Measurements from ENCODE around the gene KIF6.
"Not testable (repeated sequence)": the region's sequence is repeated elsewhere in the genome, so short reads cannot be mapped to it uniquely, and the experiment has no call there.

Gene KIF6

DNA sequence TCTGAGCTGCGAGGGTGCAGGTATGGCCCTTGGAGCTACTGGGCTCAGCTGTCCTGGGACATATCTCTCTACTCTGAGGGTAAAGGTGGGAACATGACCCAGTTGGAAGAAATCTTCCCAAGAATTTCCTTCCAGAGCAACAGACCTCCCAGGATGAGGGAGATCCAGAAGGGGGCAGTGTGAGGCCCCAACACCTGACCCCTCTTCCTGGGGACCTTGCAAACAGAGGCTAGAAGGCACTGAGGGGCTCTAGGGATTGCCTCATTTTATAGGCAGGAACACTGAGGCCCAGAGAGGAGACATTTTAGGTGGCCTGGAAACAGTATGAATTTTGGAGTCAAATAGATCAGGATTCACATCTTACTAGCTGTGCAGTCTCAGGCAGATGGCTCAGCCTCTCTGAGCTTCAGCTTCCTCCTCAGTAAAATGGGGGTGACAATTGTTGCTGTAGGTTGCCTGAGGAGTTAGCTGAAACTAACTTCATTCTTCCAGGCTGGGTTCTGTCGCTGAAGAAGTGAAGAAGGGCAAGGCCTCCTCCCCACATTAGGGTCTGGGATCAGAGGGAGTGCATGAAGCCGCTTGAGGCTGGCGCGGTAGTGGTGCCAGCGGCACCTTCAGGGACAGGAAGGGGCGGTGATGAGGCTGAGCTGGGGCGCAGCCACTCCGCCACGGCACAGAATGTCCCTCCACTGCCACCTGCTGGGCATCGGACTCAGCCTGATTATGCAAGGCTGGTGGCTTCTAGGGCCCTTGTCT, 422.4 kb downstream of the KIF6 start:
- no peak for FAIRE-seq

DNA sequence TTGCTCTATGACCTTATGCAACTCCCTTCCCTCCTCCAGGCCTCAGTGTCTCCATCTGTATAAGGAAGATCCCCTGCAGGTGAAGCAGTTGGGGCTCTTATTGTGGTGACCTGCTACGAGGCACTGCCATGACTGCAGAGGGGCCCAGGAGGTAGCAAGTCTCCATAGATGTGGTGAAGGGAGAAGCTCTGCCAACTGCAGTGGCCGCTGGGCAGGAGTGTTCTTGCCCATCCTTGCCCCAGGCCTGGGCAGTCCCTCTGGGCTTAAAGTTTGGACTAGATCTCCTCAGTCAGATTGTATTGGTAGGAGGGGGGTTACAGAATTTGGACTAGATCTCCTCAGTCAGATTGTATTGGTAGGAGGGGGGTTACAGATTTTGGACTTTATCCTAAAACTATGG, 423.2 kb downstream of the KIF6 start:
- no peak for FAIRE-seq

DNA sequence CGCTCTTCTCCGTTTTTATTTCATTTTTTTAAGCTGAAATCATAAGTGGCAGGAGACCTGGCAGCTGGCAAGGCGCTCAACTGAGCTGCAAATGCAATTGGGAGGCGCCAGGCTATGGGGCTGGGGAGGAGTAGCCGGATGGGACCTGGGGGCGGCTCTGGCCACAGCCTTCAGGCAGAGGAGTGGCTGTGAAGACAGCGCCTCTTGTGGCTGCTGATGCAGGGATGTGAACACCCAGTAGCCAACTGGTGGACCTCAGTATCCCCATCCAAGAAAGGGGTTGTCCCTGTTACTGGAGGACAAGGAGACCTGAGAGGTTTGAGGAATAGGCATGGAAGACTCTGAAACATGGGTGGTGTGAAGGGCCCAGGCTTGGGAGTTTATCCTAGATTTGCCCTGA, 423.6 kb downstream of the KIF6 start:
- no peak for FAIRE-seq

GRCh38 chr6:39300739-39301138, 424.5 kb downstream of the KIF6 start:
- FAIRE-seq, result no peak

- FAIRE-seq, result no peak
Measured at GRCh38 chr6:39298061-39298460, 427.1 kb downstream of the KIF6 start.

DNA sequence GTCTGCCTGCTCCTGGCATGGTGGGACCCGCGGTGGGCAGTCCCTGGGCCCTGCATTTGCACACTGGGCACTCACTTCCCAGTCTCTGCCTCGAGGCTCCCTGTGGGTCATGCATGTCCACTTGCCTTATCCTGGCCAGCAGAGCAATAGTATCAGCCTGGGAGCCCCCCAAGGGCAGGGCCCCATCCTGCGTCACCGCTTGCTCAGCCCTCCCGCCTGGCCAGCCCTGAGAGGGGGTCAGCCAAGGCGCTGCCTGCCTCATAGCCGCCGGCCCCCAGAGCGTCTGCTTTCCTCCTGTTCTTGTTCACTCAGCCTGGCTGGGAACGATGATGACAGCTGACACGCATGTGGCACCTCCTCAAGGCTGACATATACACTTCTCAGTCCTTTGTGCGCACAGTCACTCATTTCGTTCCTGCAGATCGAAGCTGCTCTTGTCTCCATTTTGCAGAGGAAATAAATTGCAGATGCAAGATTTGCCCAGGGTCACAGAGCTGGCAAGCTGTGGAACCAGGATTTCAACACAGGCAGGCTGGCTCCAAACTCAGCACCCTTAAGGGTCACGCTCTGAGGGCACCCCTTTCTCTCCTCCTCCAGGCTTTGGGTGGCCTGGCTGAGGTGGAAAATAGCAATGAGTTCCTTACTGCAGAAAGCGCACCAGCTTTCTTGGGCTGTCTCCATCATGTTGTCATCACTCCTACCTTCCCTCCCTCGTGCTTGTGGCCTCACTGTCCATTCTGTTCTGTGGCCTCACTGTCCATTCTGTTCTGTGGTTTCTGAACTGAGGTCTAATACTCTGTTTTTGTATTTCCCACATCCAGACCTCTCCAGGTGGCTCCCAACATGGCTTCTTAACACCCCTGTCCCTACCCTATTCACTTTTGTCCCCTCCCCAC, 428.2 kb downstream of the KIF6 start:
- FAIRE-seq, result no peak

DNA sequence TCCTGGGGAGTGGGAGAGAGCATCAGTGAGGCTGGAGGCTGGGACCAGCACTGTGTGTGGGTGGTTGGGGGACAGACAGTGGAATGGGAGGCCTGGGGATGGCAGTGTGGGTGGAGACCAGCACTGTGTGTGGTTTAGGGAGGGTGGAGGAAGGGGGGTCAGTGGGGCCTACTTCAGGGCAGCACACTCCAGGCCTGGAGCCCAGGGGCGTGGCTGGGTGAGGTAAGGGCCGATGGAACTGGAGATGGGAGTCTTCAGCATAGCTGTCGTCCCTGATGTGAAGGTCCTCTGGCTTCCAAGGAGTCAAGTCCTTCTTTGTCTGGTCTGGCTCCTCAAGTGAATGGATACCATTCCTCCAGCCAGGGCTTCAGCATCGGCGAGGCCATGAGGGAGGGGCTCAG, 429.6 kb downstream of the KIF6 start:
- no peak for FAIRE-seq

- FAIRE-seq, result no peak
Measured at GRCh38 chr6:39294899-39295298, 430.3 kb downstream of the KIF6 start.

GRCh38 chr6:39294133-39294532, 431.1 kb downstream of the KIF6 start:
- no peak for FAIRE-seq

- no peak for FAIRE-seq
Measured at GRCh38 chr6:39292637-39293036, 432.6 kb downstream of the KIF6 start.

DNA sequence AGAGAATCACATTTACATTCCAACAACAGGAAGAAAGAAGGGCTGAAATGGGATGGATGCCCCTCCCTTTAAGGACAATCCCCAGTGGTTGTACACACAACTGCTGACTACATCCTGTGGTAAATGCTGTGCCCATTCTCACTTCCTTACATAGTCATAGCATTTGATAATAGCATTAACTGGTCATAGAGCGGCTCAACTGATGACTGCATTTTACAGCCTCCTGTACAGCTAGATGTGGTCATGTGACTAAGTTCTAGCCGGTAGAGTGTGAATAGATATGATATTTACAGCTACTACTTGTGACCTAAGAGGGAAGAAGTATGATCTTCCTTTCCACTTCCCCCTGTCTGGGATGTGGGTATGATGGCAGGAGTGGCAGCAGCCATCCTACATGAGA, 435.7 kb downstream of the KIF6 start:
- no peak for FAIRE-seq

- no peak for FAIRE-seq
Measured at GRCh38 chr6:39287601-39288000, 437.6 kb downstream of the KIF6 start.

DNA sequence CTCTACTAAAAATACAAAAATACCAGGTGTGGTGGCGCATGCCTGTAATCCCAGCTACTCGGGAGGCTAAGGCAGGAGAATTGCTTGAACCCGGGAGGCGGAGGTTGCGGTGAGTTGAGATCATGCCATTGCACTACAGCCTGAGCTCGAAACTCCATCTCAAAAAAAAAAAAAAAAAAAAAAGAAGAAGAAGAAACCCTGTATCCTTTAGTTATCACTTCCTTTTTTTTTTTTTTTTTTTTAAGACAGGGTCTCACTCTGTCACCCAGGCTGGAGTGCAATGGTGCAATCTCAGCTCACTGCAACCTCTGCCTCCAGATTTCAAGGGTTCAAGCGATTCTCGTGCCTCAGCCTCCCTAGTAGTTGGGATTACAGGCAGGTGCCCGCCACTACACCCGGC, 438.6 kb downstream of the KIF6 start:
- not testable (repeated sequence) for FAIRE-seq

GRCh38 chr6:39282774-39283173, 442.4 kb downstream of the KIF6 start:
- no peak for FAIRE-seq

GRCh38 chr6:39281312-39281980, 443.8 kb downstream of the KIF6 start:
- FAIRE-seq, result no peak

- no peak for FAIRE-seq
Measured at GRCh38 chr6:39280247-39280731, 444.9 kb downstream of the KIF6 start.

All from TTC549 (cell line).